Kidney (tissue), 14 donors: Measurements from ENCODE around the gene DDX23. TPM values are rescaled to one million over a fixed set of nuclear protein-coding genes. Genes with fewer than 3 reads are reported as not detected.
"Not testable (repeated sequence)": the region's sequence is repeated elsewhere in the genome, so short reads cannot be mapped to it uniquely, and the experiment has no call there.

Experiments
- DNase-seq, 5 donors: peaks; one replicate each; pipeline ENCODE4 v3.0.0-alpha.2; 2013 to 2020
- FAIRE-seq: peaks from 2 replicates; lab custom pipeline; 2012; peaks lifted over from hg19 to GRCh38; lab: Jason Lieb, UNC
- H3K27ac ChIP-seq, 2 donors: one replicate each; pipeline ENCODE4 v1.7.0; 2013; ENCODE audit warnings: low read depth in 2 of 2, low read length in 2 of 2, inconsistent platforms in 1 of 2
- H3K27me3 ChIP-seq: one replicate; pipeline ENCODE4 v1.7.1; 2013; ENCODE audit warnings: low read length, inconsistent platforms; ENCODE audit not compliant: control insufficient read depth, insufficient read depth
- H3K36me3 ChIP-seq, 3 donors: one replicate each; pipeline versions ENCODE4 v1.7.0 to v1.7.1; 2013; ENCODE audit warnings: low read length in 3 of 3, control low read depth in 1 of 3, inconsistent platforms in 1 of 3; ENCODE audit not compliant: insufficient read depth in 3 of 3, control insufficient read depth in 2 of 3
- H3K4me1 ChIP-seq, 3 donors: one replicate each; pipeline versions ENCODE4 v1.7.0 to v1.7.1; 2013; ENCODE audit warnings: low read length in 3 of 3, inconsistent platforms in 1 of 3, low read depth in 1 of 3; ENCODE audit not compliant: control insufficient read depth in 2 of 3, insufficient read depth in 2 of 3
- H3K4me3 ChIP-seq, 3 donors: one replicate each; pipeline versions ENCODE4 v1.7.0 to v1.8.1; 2013; ENCODE audit warnings: low read length in 3 of 3, control low read depth in 1 of 3, inconsistent platforms in 1 of 3
- H3K9ac ChIP-seq, 3 donors: one replicate each; pipeline versions ENCODE4 v1.7.0 to v1.7.1; 2013; ENCODE audit warnings: low read length in 3 of 3, control low read depth in 1 of 3, inconsistent platforms in 1 of 3
- H3K9me3 ChIP-seq, 3 donors: one replicate each; pipeline versions ENCODE4 v1.7.0 to v1.7.1; 2013; ENCODE audit warnings: low read length in 3 of 3, control low read depth in 1 of 3, inconsistent platforms in 1 of 3; ENCODE audit not compliant: control insufficient read depth in 2 of 3, insufficient read depth in 1 of 3
- intact Hi-C: fragments of 100-400 bp; cut with DNase I; formaldehyde crosslinking; loops from one replicate; pipeline ENCODE4 v1.11.1; 2022
- polyA plus RNA-seq: library from polyadenylated mRNA; stranded (reverse); fragments of 350-450 nt; fragmentation: Illumina TruSeq; extraction: RNeasy Lipid Tissue Mini Kit (QIAGEN cat#74804); gene quantifications from one replicate; pipeline ENCODE4 v1.2.3, GENCODE V29; 2014; ENCODE audit warnings: low read depth, low replicate concordance; ENCODE audit not compliant: insufficient read depth
- total RNA-seq: library from RNA; stranded (reverse); fragmentation: NEBNext Ultra II Directional; extraction: Animal tissue kit (Norgen Biotek cat#: 25700); gene quantifications from one replicate; pipeline ENCODE4 v1.2.1, GENCODE V29; 2021
- TF ChIP-seq, protein P1 (sequence below): IDR thresholded peaks from 3 replicates; pipeline ENCODE4 v1.5.1; 2012; ENCODE audit warnings: mild to moderate bottlenecking, moderate library complexity, borderline replicate concordance; ENCODE audit not compliant: insufficient read depth; ENCODE audit errors: extremely low read depth
- donor health status: control.
- donor health status: control.
- donor health status: control.
- donor health status: control.
- donor health status: control.
- donor health status: DM: yes; HTN: yes; CAD: no.
- donor health status: Normal renal cell carcinoma (clear cell type).

The DDX23 gene
- total and polyA plus RNA-seq, 2 donors from 2014 or later, result 31.9 to 65.5 TPM

DNA sequence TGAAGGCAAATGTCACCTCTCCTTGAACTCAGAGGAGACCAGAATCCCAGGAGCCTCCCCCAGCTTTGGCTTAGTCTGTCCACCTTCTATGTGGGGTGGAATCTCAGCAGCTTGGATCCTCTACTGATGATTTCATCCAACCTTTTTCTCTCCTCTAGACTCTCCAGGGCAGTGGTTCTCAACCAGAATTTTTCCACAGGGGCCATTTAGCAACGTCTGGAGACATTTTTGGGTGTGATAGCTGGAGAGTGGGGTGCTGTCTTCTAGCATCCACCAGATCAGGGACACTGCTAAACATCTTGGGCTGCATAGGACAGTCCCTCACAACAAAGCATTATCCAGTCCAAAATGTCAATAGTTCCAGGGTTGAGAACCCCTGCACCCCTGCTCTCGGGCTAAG lies 4.4 kb upstream of the DDX23 start:
- Histone ChIP-seq H3K27me3 (no peaks in the 10 kb centered on the region), H3K36me3 (no peaks in the 10 kb centered on the region), H3K4me1 (peaks cover 0 to 7% (median 6%) of the 10 kb centered on the region in 3 donors), H3K4me3 (no peak overlapping the region), H3K9me3 (no peaks in the 10 kb centered on the region), H3K27ac (no peak overlapping the region), H3K9ac (no peak overlapping the region)
- intact Hi-C loops, result no loop called here
- TF ChIP-seq, protein P1, sequence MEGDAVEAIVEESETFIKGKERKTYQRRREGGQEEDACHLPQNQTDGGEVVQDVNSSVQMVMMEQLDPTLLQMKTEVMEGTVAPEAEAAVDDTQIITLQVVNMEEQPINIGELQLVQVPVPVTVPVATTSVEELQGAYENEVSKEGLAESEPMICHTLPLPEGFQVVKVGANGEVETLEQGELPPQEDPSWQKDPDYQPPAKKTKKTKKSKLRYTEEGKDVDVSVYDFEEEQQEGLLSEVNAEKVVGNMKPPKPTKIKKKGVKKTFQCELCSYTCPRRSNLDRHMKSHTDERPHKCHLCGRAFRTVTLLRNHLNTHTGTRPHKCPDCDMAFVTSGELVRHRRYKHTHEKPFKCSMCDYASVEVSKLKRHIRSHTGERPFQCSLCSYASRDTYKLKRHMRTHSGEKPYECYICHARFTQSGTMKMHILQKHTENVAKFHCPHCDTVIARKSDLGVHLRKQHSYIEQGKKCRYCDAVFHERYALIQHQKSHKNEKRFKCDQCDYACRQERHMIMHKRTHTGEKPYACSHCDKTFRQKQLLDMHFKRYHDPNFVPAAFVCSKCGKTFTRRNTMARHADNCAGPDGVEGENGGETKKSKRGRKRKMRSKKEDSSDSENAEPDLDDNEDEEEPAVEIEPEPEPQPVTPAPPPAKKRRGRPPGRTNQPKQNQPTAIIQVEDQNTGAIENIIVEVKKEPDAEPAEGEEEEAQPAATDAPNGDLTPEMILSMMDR, result no peak
- DNase-seq (no peak), FAIRE-seq (no peak)

- H3K36me3 ChIP-seq, H3K27me3 ChIP-seq, intact Hi-C loops, H3K9ac ChIP-seq, DNase-seq, H3K27ac ChIP-seq, H3K9me3 ChIP-seq, FAIRE-seq, H3K4me3 ChIP-seq: not testable (repeated sequence)
- H3K4me1 ChIP-seq, result peaks cover 0 to 14% (median 14%) of the 10 kb centered on the region in 3 donors
Observed at GRCh38 chr12:48854932-48855331, 3.0 kb upstream of the DDX23 start.

GRCh38 chr12:48854488-48854887 lies 2.5 kb upstream of the DDX23 start:
- Histone ChIP-seq H3K4me1 (peaks cover 0 to 14% (median 14%) of the 10 kb centered on the region in 3 donors), H3K27me3 (no peaks in the 10 kb centered on the region), H3K9me3 (no peaks in the 10 kb centered on the region), H3K4me3 (no peak overlapping the region), H3K36me3 (no peaks in the 10 kb centered on the region), H3K9ac (no peak overlapping the region), H3K27ac (no peak overlapping the region)
- no peak for FAIRE-seq
- TF ChIP-seq, protein P1, result no peak
- DNase-seq, result no peak
- intact Hi-C loops, result no loop called here

DNA sequence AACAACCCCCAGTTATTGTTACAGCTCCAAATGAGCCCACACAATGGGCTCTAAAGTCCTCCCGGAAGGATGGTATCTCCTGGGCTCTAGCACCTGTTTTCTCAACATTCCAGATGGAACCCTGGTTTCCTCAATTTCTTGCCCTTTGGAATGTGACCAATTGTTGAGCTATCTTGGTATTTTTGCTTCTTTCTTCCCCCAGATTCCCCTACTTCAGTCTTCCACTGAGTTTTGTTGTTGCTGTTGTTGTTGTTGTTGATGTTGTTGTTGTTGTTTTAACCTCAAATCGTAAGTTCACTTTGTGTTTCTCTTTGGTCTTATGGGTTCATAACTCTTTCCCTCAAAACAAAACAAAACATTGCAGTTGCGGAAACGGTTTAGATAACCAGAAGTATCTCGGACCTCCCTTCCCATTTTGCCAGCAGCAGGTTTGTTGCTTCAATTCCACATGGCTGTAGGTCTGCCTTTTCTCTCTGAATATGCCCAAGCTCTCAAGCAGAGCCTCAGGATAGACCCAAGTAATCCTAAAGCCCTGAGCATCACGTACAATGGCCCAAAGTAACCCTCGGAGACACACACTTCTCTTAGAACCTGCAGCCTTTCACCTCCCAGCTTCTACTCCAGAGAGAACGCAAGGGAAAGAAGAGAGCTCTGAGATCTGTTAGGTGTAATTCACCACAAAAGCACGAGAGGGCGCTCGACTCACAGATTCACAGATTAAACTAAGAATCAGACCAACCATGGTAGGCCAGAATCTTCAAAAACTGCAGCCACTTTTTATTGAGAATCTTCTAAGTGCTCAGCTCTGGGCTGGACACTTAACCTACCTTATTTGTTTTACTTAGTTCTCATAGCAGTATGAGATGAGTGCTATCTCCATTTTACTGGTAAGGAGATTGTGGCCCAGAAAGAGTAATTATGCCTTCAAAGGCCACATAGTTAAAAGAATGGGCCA lies 1.0 kb upstream of the DDX23 start:
- Histone ChIP-seq H3K27me3 (no peaks in the 10 kb centered on the region), H3K4me1 (peaks cover 0 to 14% (median 14%) of the 10 kb centered on the region in 3 donors), H3K9me3 (no peaks in the 10 kb centered on the region), H3K27ac (peak overlapping the region; percentile 39 to 79), H3K9ac (peak overlapping the region; percentile 1 to 43 (median 11)), H3K4me3 (peak overlapping the region; percentile 79 to 96 (median 83)), H3K36me3 (no peaks in the 10 kb centered on the region)
- intact Hi-C loops, result no loop called here
- DNase-seq (peak; percentile 76 to 97 (median 92)), FAIRE-seq (peak; percentile 84)
- TF ChIP-seq, protein P1, result peak; percentile 98

DNA sequence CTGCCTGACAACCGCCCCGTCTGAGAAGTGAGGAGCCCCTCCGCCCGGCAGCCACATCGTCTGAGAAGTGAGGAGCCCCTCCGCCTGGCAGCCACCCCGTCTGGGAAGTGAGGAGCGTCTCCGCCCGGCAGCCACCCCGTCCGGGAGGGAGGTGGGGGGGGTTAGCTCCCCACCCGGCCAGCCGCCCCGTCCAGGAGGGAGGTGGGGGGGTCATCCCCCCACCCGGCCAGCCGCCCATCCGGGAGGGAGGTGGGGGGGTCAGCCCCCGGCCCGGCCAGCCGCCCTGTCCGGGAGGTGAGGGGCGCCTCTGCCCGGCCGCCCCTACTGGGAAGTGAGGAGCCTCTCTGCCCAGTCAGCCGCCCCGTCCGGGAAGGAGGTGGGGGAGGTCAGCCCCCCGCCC lies 9.9 kb downstream of the DDX23 start:
- H3K9ac ChIP-seq, H3K4me3 ChIP-seq, H3K27me3 ChIP-seq, FAIRE-seq, H3K27ac ChIP-seq, H3K9me3 ChIP-seq, intact Hi-C loops, H3K4me1 ChIP-seq, DNase-seq: not testable (repeated sequence)
- peaks cover 9 to 47% (median 29%) of the 10 kb centered on the region in 3 donors for H3K36me3 ChIP-seq
